PC-3 (cell line): ENCODE measurements around the gene C1QTNF2.

Source experiments
- CTCF ChIP-seq: fragments of 300-600 bp; sonication (generic); conservative IDR thresholded peaks from 2 replicates; pipeline ENCODE4 v1.5.1; 2017; ENCODE audit warnings: antibody characterized with exemption, low read depth, mild to moderate bottlenecking, low read length
- EZH2 ChIP-seq: fragments of 300-600 bp; sonication (generic); IDR thresholded peaks from one replicate; pipeline ENCODE4 v1.6.1; 2017; ENCODE audit warnings: antibody characterized with exemption, mild to moderate bottlenecking, low read length; ENCODE audit not compliant: unreplicated experiment

- no peak for TF ChIP-seq EZH2
- TF ChIP-seq CTCF: no peak
These were observed 29.0 kb downstream of the C1QTNF2 start for GRCh38 chr5:160341309-160341870.
